ENCODE measurements around the gene RHAG. TPM values are rescaled to one million over a fixed set of nuclear protein-coding genes. Genes with fewer than 3 reads are reported as not detected.

Gene RHAG
- total and polyA plus RNA-seq, 2 donors, result 0.39 to 2.8 TPM

DNA sequence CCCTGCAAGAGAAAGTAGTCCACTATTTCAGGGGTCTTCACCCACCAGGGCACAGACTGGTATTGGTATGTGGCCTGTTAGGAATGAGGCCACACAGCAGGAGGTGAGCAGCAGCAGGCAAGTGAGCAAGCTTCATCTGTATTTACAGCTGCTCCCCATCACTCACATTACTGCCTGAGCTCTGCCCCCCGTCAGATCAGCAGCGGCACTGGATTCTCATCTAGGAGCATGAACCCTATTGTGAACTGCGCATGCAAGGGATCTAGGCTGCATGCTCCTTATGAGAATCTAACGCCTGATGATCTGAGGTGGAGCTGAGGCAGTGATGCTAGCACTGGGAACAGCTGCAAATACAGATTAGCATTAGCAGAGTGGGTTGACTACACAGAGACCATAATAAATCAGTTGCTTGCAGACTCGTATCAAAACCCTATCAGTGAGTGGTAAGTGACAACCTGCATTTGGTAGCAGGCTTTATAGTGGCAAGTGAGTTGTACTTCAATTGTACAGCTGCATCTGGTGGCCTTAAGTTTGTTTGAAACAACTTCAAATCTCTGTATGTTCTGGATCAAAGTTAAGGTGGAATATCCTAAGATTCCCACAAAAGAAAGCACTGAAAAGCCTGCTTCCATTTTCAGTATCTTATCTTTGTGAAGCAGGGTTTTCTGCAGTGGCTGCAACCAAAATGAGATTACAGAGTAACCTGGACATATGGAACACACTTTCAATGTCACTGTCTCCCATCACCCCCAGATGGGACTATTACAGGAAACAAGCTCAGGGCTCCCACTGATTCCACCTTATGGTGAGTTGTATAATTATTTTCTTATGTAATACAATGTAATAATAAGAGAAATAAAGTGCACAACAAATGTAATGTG lies 73.4 kb downstream of the RHAG start:
- H3K27ac ChIP-seq (ENCODE audit: low read depth in 1 of 2, low read length in 1 of 2), result no peak overlapping the region
- H3K36me3 ChIP-seq (ENCODE audit: control insufficient read depth in 2 of 2, insufficient read depth in 2 of 2, low read length in 1 of 2), result no peaks in the 10 kb centered on the region
- no peaks in the 10 kb centered on the region for H3K9me3 ChIP-seq (ENCODE audit: control insufficient read depth in 2 of 2, insufficient read depth in 1 of 2, low read length in 1 of 2)
- 93% methylated on average over 5 of the region's 5 CpGs for WGBS
- DNase-seq (ENCODE audit: low read depth in 6 of 9, low spot score in 9 of 9), result no peak
- H3K4me3 ChIP-seq (ENCODE audit: low read length in 2 of 2), result no peak overlapping the region
- no peaks in the 10 kb centered on the region for H3K27me3 ChIP-seq (ENCODE audit: control insufficient read depth in 2 of 2, insufficient read depth in 1 of 2, low read length in 1 of 2)
- H3K4me1 ChIP-seq (ENCODE audit: control insufficient read depth in 2 of 2, insufficient read depth in 2 of 2, low read length in 2 of 2), result no peaks in the 10 kb centered on the region

DNA sequence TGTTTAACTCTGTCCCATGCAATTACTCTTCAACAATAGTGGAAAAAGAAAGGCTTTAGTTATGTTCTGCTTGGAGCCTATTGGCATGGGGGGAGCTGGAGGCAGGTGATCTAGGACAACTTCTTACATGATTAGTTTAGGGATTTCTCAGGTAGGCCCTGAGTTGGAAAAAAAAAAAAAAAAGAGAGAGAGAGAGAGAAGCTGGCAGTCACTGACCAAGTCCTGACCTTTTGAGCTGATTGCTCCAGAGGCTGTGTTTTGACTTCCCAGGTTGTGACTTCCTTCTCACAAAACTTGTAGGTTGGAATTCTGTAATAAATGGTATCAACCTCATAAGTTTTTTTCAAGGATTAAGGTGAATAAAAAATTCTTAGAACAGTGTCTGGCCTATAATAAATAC lies 78.4 kb downstream of the RHAG start:
- no peak overlapping the region for H3K4me3 ChIP-seq (ENCODE audit: low read length in 2 of 2)
- peaks cover 0 to 2% of the 10 kb centered on the region in 2 donors for H3K27me3 ChIP-seq (ENCODE audit: control insufficient read depth in 2 of 2, insufficient read depth in 1 of 2, low read length in 1 of 2)
- no peaks in the 10 kb centered on the region for H3K4me1 ChIP-seq (ENCODE audit: control insufficient read depth in 2 of 2, insufficient read depth in 2 of 2, low read length in 2 of 2)
- DNase-seq (ENCODE audit: low read depth in 6 of 9, low spot score in 9 of 9), result no peak
- H3K9me3 ChIP-seq (ENCODE audit: control insufficient read depth in 2 of 2, insufficient read depth in 1 of 2, low read length in 1 of 2), result no peaks in the 10 kb centered on the region
- H3K27ac ChIP-seq (ENCODE audit: low read depth in 1 of 2, low read length in 1 of 2), result no peak overlapping the region
- H3K36me3 ChIP-seq (ENCODE audit: control insufficient read depth in 2 of 2, insufficient read depth in 2 of 2, low read length in 1 of 2), result no peaks in the 10 kb centered on the region

GRCh38 chr6:49557177-49557576 lies 79.5 kb downstream of the RHAG start:
- H3K27ac ChIP-seq (ENCODE audit: low read depth in 1 of 2, low read length in 1 of 2), result no peak overlapping the region
- H3K27me3 ChIP-seq (ENCODE audit: control insufficient read depth in 2 of 2, insufficient read depth in 1 of 2, low read length in 1 of 2), result peaks cover 0 to 2% of the 10 kb centered on the region in 2 donors
- no peaks in the 10 kb centered on the region for H3K36me3 ChIP-seq (ENCODE audit: control insufficient read depth in 2 of 2, insufficient read depth in 2 of 2, low read length in 1 of 2)

DNA sequence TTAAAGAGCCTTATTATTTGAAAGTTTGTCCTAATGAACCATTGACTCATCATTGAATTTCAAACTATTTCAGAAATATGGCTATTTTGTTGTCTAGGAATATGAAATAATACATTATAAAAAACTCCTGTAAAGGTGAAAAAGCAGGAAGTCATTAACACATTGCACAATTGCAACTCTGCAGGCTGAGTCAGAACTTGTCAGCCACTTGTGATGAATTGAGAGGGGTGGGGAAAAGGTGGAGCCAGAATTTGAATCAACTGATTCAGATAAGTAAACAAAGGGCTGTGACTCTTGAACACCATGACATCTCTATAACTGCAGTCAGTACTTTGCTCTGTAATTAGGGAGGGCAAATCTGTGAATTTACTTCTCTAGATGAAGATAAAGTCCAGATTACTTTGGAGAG lies 80.2 kb downstream of the RHAG start:
- Histone ChIP-seq H3K27ac (ENCODE audit: low read depth in 1 of 2, low read length in 1 of 2) (no peak overlapping the region), H3K27me3 (ENCODE audit: control insufficient read depth in 2 of 2, insufficient read depth in 1 of 2, low read length in 1 of 2) (peaks cover 0 to 4% of the 10 kb centered on the region in 2 donors), H3K4me1 (ENCODE audit: control insufficient read depth in 2 of 2, insufficient read depth in 2 of 2, low read length in 2 of 2) (peaks cover 0 to under 1% of the 10 kb centered on the region in 2 donors), H3K4me3 (ENCODE audit: low read length in 2 of 2) (no peak overlapping the region), H3K9me3 (ENCODE audit: control insufficient read depth in 2 of 2, insufficient read depth in 1 of 2, low read length in 1 of 2) (no peaks in the 10 kb centered on the region), H3K36me3 (ENCODE audit: control insufficient read depth in 2 of 2, insufficient read depth in 2 of 2, low read length in 1 of 2) (no peaks in the 10 kb centered on the region)
- DNase-seq (ENCODE audit: low read depth in 6 of 9, low spot score in 9 of 9), result no peak

More at GRCh38 chr6:49557177-49557576, 79.5 kb downstream of the RHAG start:
- H3K4me3 ChIP-seq (ENCODE audit: low read length in 2 of 2), result no peak overlapping the region
- DNase-seq (ENCODE audit: low read depth in 6 of 9, low spot score in 9 of 9), result no peak
- H3K4me1 ChIP-seq (ENCODE audit: control insufficient read depth in 2 of 2, insufficient read depth in 2 of 2, low read length in 2 of 2), result no peaks in the 10 kb centered on the region
- whole genome bisulfite sequencing, result 96% methylated on average over 3 of the region's 3 CpGs
- H3K9me3 ChIP-seq (ENCODE audit: control insufficient read depth in 2 of 2, insufficient read depth in 1 of 2, low read length in 1 of 2), result no peaks in the 10 kb centered on the region

- DNase-seq (ENCODE audit: low read depth in 6 of 9, low spot score in 9 of 9), result no peak
- H3K4me3 ChIP-seq (ENCODE audit: low read length in 2 of 2), result no peak overlapping the region
- no peaks in the 10 kb centered on the region for H3K36me3 ChIP-seq (ENCODE audit: control insufficient read depth in 2 of 2, insufficient read depth in 2 of 2, low read length in 1 of 2)
- WGBS, result 75% methylated on average over 4 of the region's 4 CpGs
- peaks cover 0 to 5% of the 10 kb centered on the region in 2 donors for H3K4me1 ChIP-seq (ENCODE audit: control insufficient read depth in 2 of 2, insufficient read depth in 2 of 2, low read length in 2 of 2)
- no peak overlapping the region for H3K27ac ChIP-seq (ENCODE audit: low read depth in 1 of 2, low read length in 1 of 2)
- H3K27me3 ChIP-seq (ENCODE audit: control insufficient read depth in 2 of 2, insufficient read depth in 1 of 2, low read length in 1 of 2), result peaks cover 0 to 9% of the 10 kb centered on the region in 2 donors
- H3K9me3 ChIP-seq (ENCODE audit: control insufficient read depth in 2 of 2, insufficient read depth in 1 of 2, low read length in 1 of 2), result no peaks in the 10 kb centered on the region
These were observed 80.7 kb downstream of the RHAG start for GRCh38 chr6:49555951-49556350.

Other genes starting within 250 kb of the RHAG start
- gene MMUT, start 173.6 kb downstream of the RHAG start, total RNA-seq, result 13.3 TPM
- 14.4 TPM for gene MMUT, start 173.6 kb downstream of the RHAG start, polyA plus RNA-seq
- gene CENPQ, start 173.5 kb downstream of the RHAG start, total RNA-seq, result 13.6 TPM
- gene CENPQ, start 173.5 kb downstream of the RHAG start, polyA plus RNA-seq, result 9.8 TPM
- gene GLYATL3, start 136.9 kb downstream of the RHAG start, total RNA-seq, result 0.33 TPM
- 0.05 TPM for gene GLYATL3, start 136.9 kb downstream of the RHAG start, polyA plus RNA-seq
- gene C6orf141, start 86.2 kb downstream of the RHAG start, total RNA-seq, result 0.38 TPM
- gene C6orf141, start 86.2 kb downstream of the RHAG start, polyA plus RNA-seq, result 5.1 TPM
- gene CRISP2, start 76.7 kb upstream of the RHAG start, total RNA-seq, result 0.05 TPM
- gene CRISP2, start 76.7 kb upstream of the RHAG start, polyA plus RNA-seq, result 0.14 TPM
- gene CRISP3, start 107.5 kb upstream of the RHAG start, total RNA-seq, result 1.1 TPM
- gene CRISP3, start 107.5 kb upstream of the RHAG start, polyA plus RNA-seq, result 0.48 TPM
- not detected for gene PGK2, start 150.4 kb upstream of the RHAG start, total RNA-seq
- gene PGK2, start 150.4 kb upstream of the RHAG start, polyA plus RNA-seq, result not detected
- gene CRISP1, start 229.7 kb upstream of the RHAG start, total RNA-seq, result not detected
- gene CRISP1, start 229.7 kb upstream of the RHAG start, polyA plus RNA-seq, result 0.05 TPM

Data from thymus (tissue), 11 donors.